GM12801 (cell line): ENCODE data around the gene USP28.

Source experiments
- TF ChIP-seq, protein P1 (sequence below): IDR thresholded peaks from one replicate; pipeline ENCODE4 v1.5.1; 2011; ENCODE audit warnings: control low read depth; ENCODE audit not compliant: insufficient read length; ENCODE audit errors: extremely low read depth

Gene USP28

DNA sequence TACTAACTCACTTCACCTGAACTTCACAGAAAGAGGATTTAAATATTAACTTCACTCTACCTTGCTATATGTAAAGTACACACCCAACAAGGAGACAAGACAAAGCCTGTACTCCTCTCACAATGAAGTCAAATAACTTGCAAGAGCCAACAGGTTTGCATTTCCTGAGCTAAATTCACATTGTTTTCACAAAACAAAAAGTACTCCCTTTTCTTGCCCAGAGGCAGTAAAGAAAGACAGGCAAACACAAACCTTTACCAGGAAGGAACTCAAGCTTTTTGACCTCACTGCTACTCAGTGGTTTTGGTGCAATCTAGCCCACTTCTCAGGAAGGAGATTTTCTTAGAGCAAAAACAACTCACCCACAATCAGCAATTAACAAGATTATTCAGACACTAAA lies 15.7 kb downstream of the USP28 start:
- TF ChIP-seq, protein P1, sequence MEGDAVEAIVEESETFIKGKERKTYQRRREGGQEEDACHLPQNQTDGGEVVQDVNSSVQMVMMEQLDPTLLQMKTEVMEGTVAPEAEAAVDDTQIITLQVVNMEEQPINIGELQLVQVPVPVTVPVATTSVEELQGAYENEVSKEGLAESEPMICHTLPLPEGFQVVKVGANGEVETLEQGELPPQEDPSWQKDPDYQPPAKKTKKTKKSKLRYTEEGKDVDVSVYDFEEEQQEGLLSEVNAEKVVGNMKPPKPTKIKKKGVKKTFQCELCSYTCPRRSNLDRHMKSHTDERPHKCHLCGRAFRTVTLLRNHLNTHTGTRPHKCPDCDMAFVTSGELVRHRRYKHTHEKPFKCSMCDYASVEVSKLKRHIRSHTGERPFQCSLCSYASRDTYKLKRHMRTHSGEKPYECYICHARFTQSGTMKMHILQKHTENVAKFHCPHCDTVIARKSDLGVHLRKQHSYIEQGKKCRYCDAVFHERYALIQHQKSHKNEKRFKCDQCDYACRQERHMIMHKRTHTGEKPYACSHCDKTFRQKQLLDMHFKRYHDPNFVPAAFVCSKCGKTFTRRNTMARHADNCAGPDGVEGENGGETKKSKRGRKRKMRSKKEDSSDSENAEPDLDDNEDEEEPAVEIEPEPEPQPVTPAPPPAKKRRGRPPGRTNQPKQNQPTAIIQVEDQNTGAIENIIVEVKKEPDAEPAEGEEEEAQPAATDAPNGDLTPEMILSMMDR = no peak

- TF ChIP-seq, protein P1 = no peak
Measured at GRCh38 chr11:113856966-113857759, 18.2 kb downstream of the USP28 start.

- TF ChIP-seq, protein P1 = no peak
Measured at GRCh38 chr11:113855803-113856202, 19.6 kb downstream of the USP28 start.

GRCh38 chr11:113850188-113850587 lies 25.2 kb downstream of the USP28 start:
- TF ChIP-seq, protein P1 = no peak

- TF ChIP-seq, protein P1 = no peak
Measured at GRCh38 chr11:113849713-113850112, 25.7 kb downstream of the USP28 start.

GRCh38 chr11:113847580-113847979 lies 27.8 kb downstream of the USP28 start:
- TF ChIP-seq, protein P1 = no peak

- TF ChIP-seq, protein P1 = no peak
Measured at GRCh38 chr11:113847111-113847510, 28.3 kb downstream of the USP28 start.
